AML-193 (cell line): ENCODE results near the gene ANAPC7.
"Not testable (repeated sequence)": the region's sequence is repeated elsewhere in the genome, so short reads cannot be mapped to it uniquely, and the experiment has no call there.

Experiments
- DNase-seq, 2 experiments: peaks; one replicate each; lab custom pipeline; 2025; lab: John Stamatoyannopoulos, UW

ANAPC7 gene

GRCh38 chr12:110403146-110403975 lies at the start of gene ANAPC7:
Gene ANAPC7, minus strand, starts transcription at chr12:110403708. Its CDS starts 81 bp downstream, at chr12:110403627.
- peak; percentile 83 to 84 for DNase-seq

- DNase-seq, result no peak
Observed at GRCh38 chr12:110451263-110451662, 47.8 kb upstream of the ANAPC7 start.

GRCh38 chr12:110449799-110450497 lies 46.4 kb upstream of the ANAPC7 start, which contains the start of gene ARPC3:
Gene ARPC3, minus strand, starts transcription at chr12:110450337. Its CDS starts 77 bp downstream, at chr12:110450260.
- DNase-seq, result peak; percentile 90 to 91

GRCh38 chr12:110444455-110444854 lies 40.9 kb upstream of the ANAPC7 start:
- DNase-seq, result no peak

GRCh38 chr12:110436231-110436630 lies 32.7 kb upstream of the ANAPC7 start:
- no peak for DNase-seq

GRCh38 chr12:110431957-110432587 lies 28.6 kb upstream of the ANAPC7 start:
- DNase-seq, result no peak

- not testable (repeated sequence) for DNase-seq
Observed at GRCh38 chr12:110429676-110430075, 26.2 kb upstream of the ANAPC7 start.

GRCh38 chr12:110426406-110426805 lies 22.9 kb upstream of the ANAPC7 start:
- no peak for DNase-seq

GRCh38 chr12:110424237-110424636 lies 20.7 kb upstream of the ANAPC7 start:
- no peak for DNase-seq

- no peak for DNase-seq
Observed at GRCh38 chr12:110421701-110422100, 18.2 kb upstream of the ANAPC7 start.

GRCh38 chr12:110421159-110421661 lies 17.7 kb upstream of the ANAPC7 start:
- DNase-seq, result no peak

GRCh38 chr12:110420644-110421043 lies 17.1 kb upstream of the ANAPC7 start:
- DNase-seq, result not testable (repeated sequence)

GRCh38 chr12:110417113-110417512 lies 13.6 kb upstream of the ANAPC7 start:
- DNase-seq, result peak; percentile 38 to 49

- DNase-seq, result not testable (repeated sequence)
Observed at GRCh38 chr12:110410086-110410485, 6.6 kb upstream of the ANAPC7 start.

- not testable (repeated sequence) for DNase-seq
Observed at GRCh38 chr12:110405126-110405662, 1.7 kb upstream of the ANAPC7 start.

- peak; percentile 47 to 70 for DNase-seq
Observed at GRCh38 chr12:110403976-110404682, 621 bp upstream of the ANAPC7 start.

- no peak for DNase-seq
Observed at GRCh38 chr12:110382683-110383082, 20.8 kb downstream of the ANAPC7 start.

GRCh38 chr12:110379631-110380030 lies 23.9 kb downstream of the ANAPC7 start:
- DNase-seq, result no peak

GRCh38 chr12:110379197-110379596 lies 24.3 kb downstream of the ANAPC7 start:
- DNase-seq, result no peak

- DNase-seq, result not testable (repeated sequence)
Observed at GRCh38 chr12:110378131-110378790, 25.2 kb downstream of the ANAPC7 start.
